Neuron (in vitro differentiated cells): Measurements from ENCODE around the gene NFIX.

Experiments
- H2AFZ ChIP-seq: one replicate; pipeline ENCODE4 v1.6.1; 2013; ENCODE audit warnings: low read depth, mild to moderate bottlenecking, inconsistent platforms, low read length, moderate library complexity
- H3K27me3 ChIP-seq: one replicate; pipeline ENCODE4 v1.6.1; 2013; ENCODE audit warnings: low read length; ENCODE audit not compliant: insufficient read depth
- H3K36me3 ChIP-seq: one replicate; pipeline ENCODE4 v1.6.1; 2013; ENCODE audit warnings: low read length; ENCODE audit not compliant: insufficient read depth
- H3K4me1 ChIP-seq: one replicate; pipeline ENCODE4 v1.6.1; 2013; ENCODE audit warnings: low read length; ENCODE audit not compliant: insufficient read depth
- H3K4me3 ChIP-seq: 2 replicates; pipeline ENCODE4 v1.5.1; 2013; ENCODE audit warnings: mild to moderate bottlenecking, low read length, moderate library complexity
- H3K9me3 ChIP-seq: one replicate; pipeline ENCODE4 v1.6.1; 2013; ENCODE audit warnings: low read length

NFIX gene

GRCh38 chr19:13076320-13076719, 81.0 kb downstream of the NFIX start:
- Histone ChIP-seq H3K27me3 (peaks cover 72% of the 10 kb centered on the region), H3K4me3 (no peak overlapping the region), H3K36me3 (no peaks in the 10 kb centered on the region)

DNA sequence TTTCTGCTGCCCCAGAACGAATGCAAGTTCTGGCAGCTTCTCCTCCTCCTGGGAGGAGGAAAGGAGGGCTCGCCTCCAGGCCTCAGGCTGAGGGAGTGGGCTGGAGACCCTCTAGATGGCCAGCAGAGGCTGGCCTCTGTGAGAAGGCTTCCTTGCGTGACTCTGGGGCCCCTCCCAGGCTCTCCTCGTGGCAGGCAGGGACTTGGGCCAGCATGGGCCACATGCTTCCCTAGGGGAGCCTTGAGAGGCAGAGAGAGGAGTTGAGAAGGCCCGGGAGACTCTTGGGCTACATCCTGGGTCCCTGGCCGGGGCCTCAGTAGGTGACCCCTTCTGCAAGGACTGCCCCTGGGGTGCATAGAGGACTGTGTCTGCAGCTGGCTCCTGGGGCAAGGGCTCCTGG, 81.5 kb downstream of the NFIX start:
- no peak overlapping the region for H2AFZ ChIP-seq
- no peaks in the 10 kb centered on the region for H3K36me3 ChIP-seq

More at GRCh38 chr19:13076320-13076719, 81.0 kb downstream of the NFIX start:
- no peaks in the 10 kb centered on the region for H3K9me3 ChIP-seq
- H3K4me1 ChIP-seq, result no peaks in the 10 kb centered on the region
- H2AFZ ChIP-seq, result no peak overlapping the region

GRCh38 chr19:13077240-13077639, 82.0 kb downstream of the NFIX start:
- Histone ChIP-seq H3K9me3 (no peaks in the 10 kb centered on the region), H2AFZ (no peak overlapping the region), H3K4me1 (peaks cover 3% of the 10 kb centered on the region), H3K36me3 (no peaks in the 10 kb centered on the region), H3K27me3 (peaks cover 64% of the 10 kb centered on the region), H3K4me3 (no peak overlapping the region)

More for the DNA sequence above, 81.5 kb downstream of the NFIX start:
- Histone ChIP-seq H3K4me3 (no peak overlapping the region), H3K4me1 (no peaks in the 10 kb centered on the region), H3K9me3 (no peaks in the 10 kb centered on the region), H3K27me3 (peaks cover 68% of the 10 kb centered on the region)

DNA sequence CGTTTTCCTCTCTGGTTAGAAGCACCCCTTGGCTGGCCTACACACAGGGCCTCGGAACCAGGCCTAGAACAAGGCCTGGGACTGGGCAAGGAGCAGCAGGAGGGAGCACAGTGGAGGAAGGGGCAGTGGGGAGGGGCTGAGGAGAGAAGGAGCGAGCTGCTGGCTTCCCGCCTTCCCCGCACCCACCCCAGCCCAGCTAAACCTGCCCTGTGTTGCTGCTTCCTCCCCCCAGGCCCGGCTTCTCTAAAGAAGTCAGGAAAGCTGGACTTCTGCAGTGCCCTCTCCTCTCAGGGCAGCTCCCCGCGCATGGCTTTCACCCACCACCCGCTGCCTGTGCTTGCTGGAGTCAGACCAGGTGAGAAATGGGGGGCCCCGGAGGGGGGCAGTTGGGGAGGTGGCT, 83.1 kb downstream of the NFIX start:
- H3K9me3 ChIP-seq, result no peaks in the 10 kb centered on the region
- no peak overlapping the region for H2AFZ ChIP-seq
- H3K27me3 ChIP-seq, result peaks cover 62% of the 10 kb centered on the region
- no peak overlapping the region for H3K4me3 ChIP-seq
- no peaks in the 10 kb centered on the region for H3K36me3 ChIP-seq
- peaks cover 13% of the 10 kb centered on the region for H3K4me1 ChIP-seq

DNA sequence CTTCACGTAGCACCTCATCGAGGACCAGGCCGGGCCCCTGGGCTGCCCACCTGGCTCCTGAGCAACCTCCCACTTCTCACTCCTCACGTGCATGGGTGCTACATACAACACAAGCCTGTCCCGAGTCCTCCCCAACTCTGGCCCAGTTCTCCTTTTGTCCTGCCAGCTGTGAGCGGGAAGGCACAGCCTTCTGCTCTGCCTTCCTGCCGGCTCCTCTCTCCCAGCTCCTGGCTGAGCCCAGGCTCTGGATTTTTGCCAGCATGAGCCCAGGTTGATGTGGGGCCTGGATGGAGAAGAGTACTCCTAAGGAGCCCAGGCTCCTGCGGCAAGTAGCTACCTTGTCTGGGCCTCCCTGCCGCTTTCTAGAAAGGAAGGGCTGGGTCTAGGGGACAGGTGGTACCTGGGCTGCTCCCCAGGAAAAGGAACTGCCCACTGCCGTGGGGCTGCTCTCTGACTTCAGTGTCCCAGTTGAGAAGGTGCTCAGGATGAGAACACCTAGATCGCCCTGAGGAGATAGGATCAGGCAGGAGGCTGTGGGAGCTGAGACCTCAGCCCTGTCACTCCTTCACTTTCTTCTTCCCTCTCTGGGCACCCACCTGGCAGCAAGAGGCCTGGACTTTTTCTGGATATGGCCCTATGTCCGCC, 83.7 kb downstream of the NFIX start:
- Histone ChIP-seq H2AFZ (no peak overlapping the region), H3K9me3 (no peaks in the 10 kb centered on the region), H3K36me3 (no peaks in the 10 kb centered on the region), H3K4me1 (peaks cover 13% of the 10 kb centered on the region), H3K4me3 (no peak overlapping the region), H3K27me3 (peaks cover 61% of the 10 kb centered on the region)

- Histone ChIP-seq H3K36me3 (no peaks in the 10 kb centered on the region), H3K9me3 (no peaks in the 10 kb centered on the region), H3K4me3 (no peak overlapping the region), H3K27me3 (peaks cover 57% of the 10 kb centered on the region), H3K4me1 (peaks cover 13% of the 10 kb centered on the region), H2AFZ (no peak overlapping the region)
Observed at GRCh38 chr19:13079542-13079986, 84.3 kb downstream of the NFIX start.

DNA sequence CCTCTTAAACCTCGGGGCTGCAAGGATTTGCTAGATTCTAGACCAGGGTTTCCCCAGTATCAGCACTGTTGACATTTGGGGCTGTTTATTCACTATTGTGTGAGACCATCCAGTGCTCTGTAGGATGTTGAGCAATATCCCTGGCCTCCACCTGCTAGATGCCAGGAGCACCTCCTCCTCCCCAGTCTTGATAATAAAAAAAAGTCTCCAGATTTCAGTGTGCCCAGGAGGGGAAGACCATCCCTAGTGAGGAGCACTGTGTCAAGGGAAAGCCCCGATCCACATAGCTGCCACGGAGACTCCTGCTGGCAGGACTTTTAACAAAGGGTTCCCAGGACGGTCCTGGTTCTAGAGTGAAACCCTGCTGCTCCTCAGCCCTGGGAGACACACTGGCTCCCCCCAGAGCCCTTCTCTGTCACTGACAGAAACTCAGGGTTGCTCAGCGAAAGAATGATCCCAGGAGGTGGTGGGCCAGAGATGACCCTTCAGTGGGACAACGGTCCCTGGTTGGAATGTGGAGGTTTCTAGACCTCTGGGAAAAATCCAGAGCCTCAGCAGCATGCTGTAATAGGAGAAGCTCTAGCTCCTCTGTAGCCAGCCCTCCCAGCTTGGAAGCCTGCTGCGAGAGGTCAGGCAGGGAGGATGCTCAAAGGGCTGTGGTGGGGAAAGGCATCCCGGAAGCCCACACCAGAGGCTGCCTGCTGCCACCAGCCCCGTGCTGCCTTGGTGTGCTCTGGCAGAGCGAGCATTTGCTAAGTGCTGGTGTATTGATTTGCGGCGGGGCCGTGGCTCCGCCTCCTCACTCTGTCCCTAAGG, 87.1 kb downstream of the NFIX start:
- Histone ChIP-seq H3K27me3 (peaks cover 59% of the 10 kb centered on the region), H3K4me1 (peaks cover 13% of the 10 kb centered on the region), H2AFZ (no peak overlapping the region), H3K36me3 (no peaks in the 10 kb centered on the region), H3K9me3 (no peaks in the 10 kb centered on the region), H3K4me3 (no peak overlapping the region)

GRCh38 chr19:13083008-13083404, 87.7 kb downstream of the NFIX start:
- Histone ChIP-seq H3K4me3 (no peak overlapping the region), H2AFZ (no peak overlapping the region), H3K27me3 (peaks cover 54% of the 10 kb centered on the region), H3K36me3 (no peaks in the 10 kb centered on the region), H3K4me1 (peaks cover 13% of the 10 kb centered on the region), H3K9me3 (no peaks in the 10 kb centered on the region)

DNA sequence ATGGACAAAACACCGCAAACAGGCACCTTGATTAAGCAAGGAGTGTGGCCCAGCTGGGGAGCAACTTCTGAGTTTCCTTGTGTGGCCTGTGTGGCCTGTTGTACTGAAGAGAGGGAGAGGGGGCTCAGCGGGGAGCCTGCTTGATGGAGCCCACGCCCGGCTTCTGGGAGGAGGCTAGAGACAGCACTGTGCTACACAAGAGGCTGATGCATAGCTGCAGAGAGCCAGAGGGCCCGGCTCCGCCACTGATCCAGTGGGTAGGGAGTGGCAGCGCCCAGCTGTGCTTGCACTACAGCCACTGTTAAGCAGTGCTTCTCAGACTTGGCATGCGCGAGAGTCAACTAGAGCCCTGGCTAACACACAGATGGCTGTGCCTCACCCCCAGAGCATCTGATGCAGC, 88.4 kb downstream of the NFIX start:
- Histone ChIP-seq H3K4me3 (no peak overlapping the region), H3K36me3 (no peaks in the 10 kb centered on the region), H3K27me3 (peaks cover 48% of the 10 kb centered on the region), H2AFZ (no peak overlapping the region), H3K4me1 (peaks cover 13% of the 10 kb centered on the region), H3K9me3 (no peaks in the 10 kb centered on the region)

DNA sequence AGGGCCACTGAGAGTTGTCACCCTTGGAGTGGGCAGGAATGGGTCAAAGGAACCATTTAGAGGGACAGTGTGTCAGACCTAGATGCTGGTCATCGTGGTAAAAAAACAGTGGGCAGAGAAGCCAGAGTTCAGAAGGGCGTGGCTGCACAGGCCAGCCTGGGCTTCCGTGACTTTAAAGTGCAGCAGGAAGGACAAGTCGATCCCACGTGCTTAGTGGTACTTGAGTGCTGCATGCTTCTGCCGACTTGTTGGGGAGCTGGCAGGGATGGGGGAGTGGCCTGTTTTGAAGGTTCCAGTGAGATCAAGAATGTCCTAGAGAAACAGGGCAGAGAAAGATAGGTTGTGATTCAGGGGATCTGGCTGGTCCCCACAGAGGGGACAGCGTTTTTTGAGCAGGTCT, 90.4 kb downstream of the NFIX start:
- H3K4me1 ChIP-seq, result peaks cover 14% of the 10 kb centered on the region
- H2AFZ ChIP-seq, result no peak overlapping the region
- H3K36me3 ChIP-seq, result no peaks in the 10 kb centered on the region
- H3K9me3 ChIP-seq, result no peaks in the 10 kb centered on the region
- H3K27me3 ChIP-seq, result peaks cover 57% of the 10 kb centered on the region
- no peak overlapping the region for H3K4me3 ChIP-seq

DNA sequence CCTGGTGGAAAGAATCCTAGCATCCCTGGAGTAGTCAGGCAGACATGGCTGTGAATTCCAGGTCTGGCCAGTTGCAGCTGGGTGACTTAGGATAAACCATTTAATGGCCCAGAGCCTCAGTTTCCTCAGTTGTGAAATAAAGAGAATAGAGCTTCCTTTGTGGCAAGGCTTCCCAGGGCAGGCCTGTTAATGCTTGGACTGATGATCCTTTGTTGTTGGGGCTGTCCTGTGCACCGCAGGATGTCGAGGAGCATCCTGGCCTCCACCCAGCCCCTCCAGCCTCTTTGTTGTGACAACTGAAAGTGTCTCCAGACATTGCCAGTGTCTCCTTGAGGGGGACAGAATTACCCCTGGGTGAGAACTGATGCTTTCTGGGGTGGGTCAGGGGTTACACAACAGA, 91.1 kb downstream of the NFIX start:
- H3K4me3 ChIP-seq, result no peak overlapping the region

GRCh38 chr19:13087295-13087694, 92.0 kb downstream of the NFIX start:
- peaks cover 27% of the 10 kb centered on the region for H3K4me1 ChIP-seq
- no peak overlapping the region for H2AFZ ChIP-seq
- H3K4me3 ChIP-seq, result no peak overlapping the region
- H3K36me3 ChIP-seq, result no peaks in the 10 kb centered on the region
- H3K27me3 ChIP-seq, result peaks cover 62% of the 10 kb centered on the region
- H3K9me3 ChIP-seq, result no peaks in the 10 kb centered on the region

More for the DNA sequence above, 91.1 kb downstream of the NFIX start:
- H3K36me3 ChIP-seq, result no peaks in the 10 kb centered on the region
- H3K4me1 ChIP-seq, result peaks cover 20% of the 10 kb centered on the region
- peaks cover 62% of the 10 kb centered on the region for H3K27me3 ChIP-seq
- no peaks in the 10 kb centered on the region for H3K9me3 ChIP-seq
- H2AFZ ChIP-seq, result no peak overlapping the region

- Histone ChIP-seq H2AFZ (no peak overlapping the region), H3K36me3 (no peaks in the 10 kb centered on the region), H3K9me3 (no peaks in the 10 kb centered on the region), H3K27me3 (peaks cover 57% of the 10 kb centered on the region), H3K4me1 (peaks cover 27% of the 10 kb centered on the region), H3K4me3 (no peak overlapping the region)
Observed at GRCh38 chr19:13087795-13088537, 92.7 kb downstream of the NFIX start.
